ENCODE results near the gene SEC16B.

The SEC16B gene

GRCh38 chr1:177925006-177925405 lies 44.9 kb downstream of the SEC16B start:
- H3K4me3 ChIP-seq (ENCODE audit: low read depth in 1 of 2, low read length in 2 of 2), result no peak overlapping the region
- no peaks in the 10 kb centered on the region for H3K4me1 ChIP-seq (ENCODE audit: insufficient read depth, low read length)
- no peak overlapping the region for H3K27ac ChIP-seq (ENCODE audit: low read depth, low read length)
- H3K27me3 ChIP-seq (ENCODE audit: control insufficient read depth in 1 of 2, insufficient read depth in 2 of 2, low read length in 2 of 2), result no peaks in the 10 kb centered on the region
- H3K36me3 ChIP-seq (ENCODE audit: insufficient read depth, low read length), result peaks cover 2% of the 10 kb centered on the region
- H3K9me3 ChIP-seq (ENCODE audit: low read length), result no peaks in the 10 kb centered on the region
- H3K9ac ChIP-seq (ENCODE audit: low read length), result no peak overlapping the region

- Histone ChIP-seq H3K4me1 (ENCODE audit: insufficient read depth, low read length) (no peaks in the 10 kb centered on the region), H3K36me3 (ENCODE audit: insufficient read depth, low read length) (no peaks in the 10 kb centered on the region), H3K9me3 (ENCODE audit: low read length) (no peaks in the 10 kb centered on the region), H3K27ac (ENCODE audit: low read depth, low read length) (no peak overlapping the region), H3K9ac (ENCODE audit: low read length) (no peak overlapping the region), H3K4me3 (ENCODE audit: low read depth in 1 of 2, low read length in 2 of 2) (no peak overlapping the region), H3K27me3 (ENCODE audit: control insufficient read depth in 1 of 2, insufficient read depth in 2 of 2, low read length in 2 of 2) (no peaks in the 10 kb centered on the region)
Measured at GRCh38 chr1:177923441-177923840, 46.4 kb downstream of the SEC16B start.

GRCh38 chr1:177922209-177922608 lies 47.6 kb downstream of the SEC16B start:
- no peak overlapping the region for H3K27ac ChIP-seq (ENCODE audit: low read depth, low read length)
- no peaks in the 10 kb centered on the region for H3K9me3 ChIP-seq (ENCODE audit: low read length)
- H3K9ac ChIP-seq (ENCODE audit: low read length), result no peak overlapping the region
- H3K4me3 ChIP-seq (ENCODE audit: low read depth in 1 of 2, low read length in 2 of 2), result no peak overlapping the region
- H3K4me1 ChIP-seq (ENCODE audit: insufficient read depth, low read length), result no peaks in the 10 kb centered on the region
- H3K27me3 ChIP-seq (ENCODE audit: control insufficient read depth in 1 of 2, insufficient read depth in 2 of 2, low read length in 2 of 2), result no peaks in the 10 kb centered on the region
- H3K36me3 ChIP-seq (ENCODE audit: insufficient read depth, low read length), result no peaks in the 10 kb centered on the region

- no peaks in the 10 kb centered on the region for H3K36me3 ChIP-seq (ENCODE audit: insufficient read depth, low read length)
- no peaks in the 10 kb centered on the region for H3K27me3 ChIP-seq (ENCODE audit: control insufficient read depth in 1 of 2, insufficient read depth in 2 of 2, low read length in 2 of 2)
- H3K4me1 ChIP-seq (ENCODE audit: insufficient read depth, low read length), result no peaks in the 10 kb centered on the region
- no peak overlapping the region for H3K4me3 ChIP-seq (ENCODE audit: low read depth in 1 of 2, low read length in 2 of 2)
- H3K9ac ChIP-seq (ENCODE audit: low read length), result no peak overlapping the region
- no peak overlapping the region for H3K27ac ChIP-seq (ENCODE audit: low read depth, low read length)
- no peaks in the 10 kb centered on the region for H3K9me3 ChIP-seq (ENCODE audit: low read length)
Measured at GRCh38 chr1:177921590-177921989, 48.3 kb downstream of the SEC16B start.

- Histone ChIP-seq H3K9ac (ENCODE audit: low read length) (no peak overlapping the region), H3K9me3 (ENCODE audit: low read length) (no peaks in the 10 kb centered on the region), H3K27ac (ENCODE audit: low read depth, low read length) (no peak overlapping the region), H3K36me3 (ENCODE audit: insufficient read depth, low read length) (no peaks in the 10 kb centered on the region), H3K27me3 (ENCODE audit: control insufficient read depth in 1 of 2, insufficient read depth in 2 of 2, low read length in 2 of 2) (no peaks in the 10 kb centered on the region), H3K4me1 (ENCODE audit: insufficient read depth, low read length) (no peaks in the 10 kb centered on the region), H3K4me3 (ENCODE audit: low read depth in 1 of 2, low read length in 2 of 2) (no peak overlapping the region)
Measured at GRCh38 chr1:177920091-177920490, 49.8 kb downstream of the SEC16B start.

- Histone ChIP-seq H3K4me1 (ENCODE audit: insufficient read depth, low read length) (no peaks in the 10 kb centered on the region), H3K36me3 (ENCODE audit: insufficient read depth, low read length) (no peaks in the 10 kb centered on the region), H3K4me3 (ENCODE audit: low read depth in 1 of 2, low read length in 2 of 2) (no peak overlapping the region), H3K27me3 (ENCODE audit: control insufficient read depth in 1 of 2, insufficient read depth in 2 of 2, low read length in 2 of 2) (no peaks in the 10 kb centered on the region), H3K9ac (ENCODE audit: low read length) (no peak overlapping the region), H3K27ac (ENCODE audit: low read depth, low read length) (no peak overlapping the region), H3K9me3 (ENCODE audit: low read length) (no peaks in the 10 kb centered on the region)
Measured at GRCh38 chr1:177915641-177916040, 54.2 kb downstream of the SEC16B start.

- H3K27ac ChIP-seq (ENCODE audit: low read depth, low read length), result no peak overlapping the region
- H3K4me1 ChIP-seq (ENCODE audit: insufficient read depth, low read length), result no peaks in the 10 kb centered on the region
- H3K4me3 ChIP-seq (ENCODE audit: low read depth in 1 of 2, low read length in 2 of 2), result no peak overlapping the region
- no peak overlapping the region for H3K9ac ChIP-seq (ENCODE audit: low read length)
- H3K9me3 ChIP-seq (ENCODE audit: low read length), result no peaks in the 10 kb centered on the region
- no peaks in the 10 kb centered on the region for H3K36me3 ChIP-seq (ENCODE audit: insufficient read depth, low read length)
- no peaks in the 10 kb centered on the region for H3K27me3 ChIP-seq (ENCODE audit: control insufficient read depth in 1 of 2, insufficient read depth in 2 of 2, low read length in 2 of 2)
Measured at GRCh38 chr1:177914603-177915002, 55.3 kb downstream of the SEC16B start.

- H3K9me3 ChIP-seq (ENCODE audit: low read length), result no peaks in the 10 kb centered on the region
- no peak overlapping the region for H3K9ac ChIP-seq (ENCODE audit: low read length)
- H3K27me3 ChIP-seq (ENCODE audit: control insufficient read depth in 1 of 2, insufficient read depth in 2 of 2, low read length in 2 of 2), result no peaks in the 10 kb centered on the region
- no peak overlapping the region for H3K27ac ChIP-seq (ENCODE audit: low read depth, low read length)
- H3K4me1 ChIP-seq (ENCODE audit: insufficient read depth, low read length), result no peaks in the 10 kb centered on the region
- no peaks in the 10 kb centered on the region for H3K36me3 ChIP-seq (ENCODE audit: insufficient read depth, low read length)
- H3K4me3 ChIP-seq (ENCODE audit: low read depth in 1 of 2, low read length in 2 of 2), result no peak overlapping the region
Measured at GRCh38 chr1:177913762-177914540, 55.9 kb downstream of the SEC16B start.

GRCh38 chr1:177912991-177913390 lies 56.9 kb downstream of the SEC16B start:
- H3K4me3 ChIP-seq (ENCODE audit: low read depth in 1 of 2, low read length in 2 of 2), result no peak overlapping the region
- no peaks in the 10 kb centered on the region for H3K4me1 ChIP-seq (ENCODE audit: insufficient read depth, low read length)
- H3K27me3 ChIP-seq (ENCODE audit: control insufficient read depth in 1 of 2, insufficient read depth in 2 of 2, low read length in 2 of 2), result no peaks in the 10 kb centered on the region
- H3K27ac ChIP-seq (ENCODE audit: low read depth, low read length), result no peak overlapping the region
- no peak overlapping the region for H3K9ac ChIP-seq (ENCODE audit: low read length)
- H3K9me3 ChIP-seq (ENCODE audit: low read length), result no peaks in the 10 kb centered on the region
- H3K36me3 ChIP-seq (ENCODE audit: insufficient read depth, low read length), result no peaks in the 10 kb centered on the region

- Histone ChIP-seq H3K27ac (ENCODE audit: low read depth, low read length) (no peak overlapping the region), H3K4me3 (ENCODE audit: low read depth in 1 of 2, low read length in 2 of 2) (no peak overlapping the region), H3K9me3 (ENCODE audit: low read length) (no peaks in the 10 kb centered on the region), H3K4me1 (ENCODE audit: insufficient read depth, low read length) (no peaks in the 10 kb centered on the region), H3K9ac (ENCODE audit: low read length) (no peak overlapping the region), H3K36me3 (ENCODE audit: insufficient read depth, low read length) (no peaks in the 10 kb centered on the region), H3K27me3 (ENCODE audit: control insufficient read depth in 1 of 2, insufficient read depth in 2 of 2, low read length in 2 of 2) (no peaks in the 10 kb centered on the region)
Measured at GRCh38 chr1:177909416-177909815, 60.4 kb downstream of the SEC16B start.

GRCh38 chr1:177907000-177907399 lies 62.9 kb downstream of the SEC16B start:
- H3K27ac ChIP-seq (ENCODE audit: low read depth, low read length), result no peak overlapping the region
- H3K9ac ChIP-seq (ENCODE audit: low read length), result no peak overlapping the region
- no peak overlapping the region for H3K4me3 ChIP-seq (ENCODE audit: low read depth in 1 of 2, low read length in 2 of 2)
- no peaks in the 10 kb centered on the region for H3K9me3 ChIP-seq (ENCODE audit: low read length)
- no peaks in the 10 kb centered on the region for H3K4me1 ChIP-seq (ENCODE audit: insufficient read depth, low read length)
- no peaks in the 10 kb centered on the region for H3K36me3 ChIP-seq (ENCODE audit: insufficient read depth, low read length)
- H3K27me3 ChIP-seq (ENCODE audit: control insufficient read depth in 1 of 2, insufficient read depth in 2 of 2, low read length in 2 of 2), result no peaks in the 10 kb centered on the region

GRCh38 chr1:177905686-177906085 lies 64.2 kb downstream of the SEC16B start:
- no peak overlapping the region for H3K9ac ChIP-seq (ENCODE audit: low read length)
- no peaks in the 10 kb centered on the region for H3K27me3 ChIP-seq (ENCODE audit: control insufficient read depth in 1 of 2, insufficient read depth in 2 of 2, low read length in 2 of 2)
- no peaks in the 10 kb centered on the region for H3K36me3 ChIP-seq (ENCODE audit: insufficient read depth, low read length)
- no peak overlapping the region for H3K4me3 ChIP-seq (ENCODE audit: low read depth in 1 of 2, low read length in 2 of 2)
- no peak overlapping the region for H3K27ac ChIP-seq (ENCODE audit: low read depth, low read length)
- H3K9me3 ChIP-seq (ENCODE audit: low read length), result no peaks in the 10 kb centered on the region
- H3K4me1 ChIP-seq (ENCODE audit: insufficient read depth, low read length), result no peaks in the 10 kb centered on the region
